ENCODE results near the gene CHST6.
"Not testable (repeated sequence)": the region's sequence is repeated elsewhere in the genome, so short reads cannot be mapped to it uniquely, and the experiment has no call there.

The CHST6 gene

GRCh38 chr16:75476817-75477216, 18.4 kb downstream of the CHST6 start:
- H3K9me3 ChIP-seq (replicated peaks in 1 of 11): no peaks in the 10 kb centered on the region
- H3K27ac ChIP-seq: peak overlapping the region in 6 of 11 experiments; percentile 27 to 80 (median 66); a peak in 6 of 22 replicates
- H3K36me3 ChIP-seq: peaks cover 0 to 88% (median 50%) of the 10 kb centered on the region in 11 experiments; a peak in 17 of 22 replicates
- H4K20me1 ChIP-seq: no peaks in the 10 kb centered on the region
- H3K9ac ChIP-seq: no peak overlapping the region
- TF ChIP-seq Cebpa-rat (IDR thresholded peaks at IDR 0.05): no peak
- peak overlapping the region in 1 of 11 experiments; percentile 66; a peak in 1 of 22 replicates for H3K4me2 ChIP-seq
- H3K4me1 ChIP-seq: peaks cover 0 to 26% (median 17%) of the 10 kb centered on the region in 10 experiments; a peak in 14 of 20 replicates
- no peak overlapping the region for H3K4me3 ChIP-seq
- no peaks in the 10 kb centered on the region for H3K27me3 ChIP-seq

GRCh38 chr16:75475420-75475847, 19.8 kb downstream of the CHST6 start:
- Histone ChIP-seq H3K27me3 (no peaks in the 10 kb centered on the region), H4K20me1 (no peaks in the 10 kb centered on the region), H3K27ac (no peak overlapping the region), H3K36me3 (peaks cover 0 to 74% (median 37%) of the 10 kb centered on the region in 11 experiments; a peak in 17 of 22 replicates), H3K4me3 (no peak overlapping the region), H3K4me2 (no peak overlapping the region), H3K9me3 (replicated peaks in 1 of 11) (no peaks in the 10 kb centered on the region), H3K9ac (no peak overlapping the region), H3K4me1 (peaks cover 0 to 26% (median 17%) of the 10 kb centered on the region in 10 experiments; a peak in 14 of 20 replicates)
- no peak for TF ChIP-seq Cebpa-rat (IDR thresholded peaks at IDR 0.05)

GRCh38 chr16:75472908-75473877, 22.0 kb downstream of the CHST6 start:
- Histone ChIP-seq H3K4me2 (no peak overlapping the region), H3K36me3 (peaks cover 0 to 51% (median 17%) of the 10 kb centered on the region in 11 experiments; a peak in 11 of 22 replicates), H3K27me3 (no peaks in the 10 kb centered on the region), H3K4me1 (peaks cover 3 to 23% (median 15%) of the 10 kb centered on the region in 10 experiments; a peak in 18 of 20 replicates), H3K9ac (0 out of 22 replicates have a peak overlapping the region, but pooled peaks of 1 of the 11 experiments have one; percentile 33), H3K9me3 (replicated peaks in 1 of 11) (no peaks in the 10 kb centered on the region), H3K4me3 (no peak overlapping the region), H4K20me1 (no peaks in the 10 kb centered on the region), H3K27ac (no peak overlapping the region)
- no peak for TF ChIP-seq Cebpa-rat (IDR thresholded peaks at IDR 0.05)

GRCh38 chr16:75471723-75472633, 23.3 kb downstream of the CHST6 start:
- no peaks in the 10 kb centered on the region for H3K27me3 ChIP-seq
- no peak for TF ChIP-seq Cebpa-rat (IDR thresholded peaks at IDR 0.05)
- peaks cover 3 to 23% (median 13%) of the 10 kb centered on the region in 10 experiments; a peak in 17 of 20 replicates for H3K4me1 ChIP-seq
- H3K9ac ChIP-seq: no peak overlapping the region
- no peak overlapping the region for H3K27ac ChIP-seq
- H3K4me3 ChIP-seq: no peak overlapping the region
- no peaks in the 10 kb centered on the region for H3K9me3 ChIP-seq (replicated peaks in 1 of 11)
- H3K36me3 ChIP-seq: peaks cover 0 to 39% (median 17%) of the 10 kb centered on the region in 11 experiments; a peak in 11 of 22 replicates
- no peak overlapping the region for H3K4me2 ChIP-seq
- no peaks in the 10 kb centered on the region for H4K20me1 ChIP-seq

GRCh38 chr16:75466760-75467159, 28.5 kb downstream of the CHST6 start:
- Histone ChIP-seq H4K20me1 (peaks cover 9 to 24% (median 23%) of the 10 kb centered on the region in 11 experiments; a peak in 18 of 22 replicates), H3K27me3 (no peaks in the 10 kb centered on the region), H3K36me3 (peaks cover 0 to 7% (median 0%) of the 10 kb centered on the region in 11 experiments; a peak in 2 of 22 replicates), H3K4me2 (no peak overlapping the region), H3K4me1 (peaks cover 19 to 45% (median 31%) of the 10 kb centered on the region in 10 experiments), H3K9me3 (replicated peaks in 1 of 11) (no peaks in the 10 kb centered on the region), H3K4me3 (no peak overlapping the region), H3K27ac (no peak overlapping the region), H3K9ac (no peak overlapping the region)
- TF ChIP-seq Cebpa-rat (IDR thresholded peaks at IDR 0.05): no peak

- peaks cover 33 to 48% (median 47%) of the 10 kb centered on the region in 11 experiments; a peak in 20 of 22 replicates for H4K20me1 ChIP-seq
- H3K4me2 ChIP-seq: peak within 1 kb of the TSS; percentile 85 to 98 (median 93)
- H3K36me3 ChIP-seq: peaks cover 0 to 32% (median 19%) of the 10 kb centered on the region in 11 experiments; a peak in 13 of 22 replicates
- no peaks in the 10 kb centered on the region for H3K27me3 ChIP-seq
- H3K4me1 ChIP-seq: peaks cover 27 to 62% (median 43%) of the 10 kb centered on the region in 10 experiments
- peak within 1 kb of the TSS; percentile 89 to 98 (median 96) for H3K4me3 ChIP-seq
- TF ChIP-seq Cebpa-rat (IDR thresholded peaks at IDR 0.05): no peak
- H3K27ac ChIP-seq: peak within 1 kb of the TSS; percentile 77 to 93 (median 88)
- peak within 1 kb of the TSS; percentile 82 to 93 (median 90) for H3K9ac ChIP-seq
- no peaks in the 10 kb centered on the region for H3K9me3 ChIP-seq (replicated peaks in 1 of 11)
These were observed 30.9 kb downstream of the CHST6 start, which contains the start of gene TMEM170A for GRCh38 chr16:75464122-75464918. Gene TMEM170A (minus strand): TSS chr16:75464689. CDS start chr16:75464600, 89 bp downstream.

GRCh38 chr16:75463389-75464121, 31.7 kb downstream of the CHST6 start:
- not testable (repeated sequence) for H3K9me3 ChIP-seq (replicated peaks in 1 of 11); H3K27me3 ChIP-seq
- H4K20me1 ChIP-seq: peaks cover 39 to 56% (median 54%) of the 10 kb centered on the region in 11 experiments; a peak in 20 of 22 replicates
- H3K4me2 ChIP-seq: peak overlapping the region; percentile 85 to 98 (median 93)
- peaks cover 26 to 58% (median 44%) of the 10 kb centered on the region in 10 experiments for H3K4me1 ChIP-seq
- peak overlapping the region; percentile 77 to 93 (median 88) for H3K27ac ChIP-seq
- peaks cover 0 to 33% (median 19%) of the 10 kb centered on the region in 11 experiments; a peak in 13 of 22 replicates for H3K36me3 ChIP-seq
- H3K4me3 ChIP-seq: peak overlapping the region; percentile 89 to 98 (median 96)
- H3K9ac ChIP-seq: peak overlapping the region; percentile 82 to 93 (median 90)

Data from BLaER1 treated with 17β-estradiol and CSF1 and Interleukin-3, amounts not matched to agents 10 nM and 100 nM (cell line).